ENCODE results near the gene LHX3. TPM values are rescaled to one million over a fixed set of nuclear protein-coding genes. Genes with fewer than 3 reads are reported as not detected.

Gene LHX3
- total RNA-seq, 2 experiments from 2014 or later = 0.11 to 0.16 TPM

- ChIA-PET POLR2A (no interaction called here), CTCF (no interaction called here)
- no peak overlapping the region for H3K4me3 Mint-ChIP-seq
- H3K27ac Mint-ChIP-seq = no peak overlapping the region
- peaks cover 0 to 28% of the 10 kb centered on the region in 2 experiments for H3K9me3 ChIP-seq (ENCODE audit: control insufficient read depth in 1 of 2, insufficient read depth in 1 of 2, low read length in 2 of 2)
- H3K27me3 ChIP-seq (ENCODE audit: control insufficient read depth in 1 of 2, insufficient read depth in 2 of 2, low read length in 2 of 2) = peaks cover 60 to 80% of the 10 kb centered on the region in 2 experiments
- no peaks in the 10 kb centered on the region for H3K36me3 ChIP-seq (ENCODE audit: insufficient read depth, low read length)
- no peak overlapping the region for H3K4me3 ChIP-seq (ENCODE audit: low read length)
- no peak overlapping the region for H3K27ac ChIP-seq (ENCODE audit: low read depth in 1 of 2, low read length in 2 of 2)
- H3K9me3 Mint-ChIP-seq = no peaks in the 10 kb centered on the region
- ATAC-seq (ENCODE audit: poor library complexity) (no peak), DNase-seq (no peak)
- H3K4me1 Mint-ChIP-seq (ENCODE audit: low read depth) = no peaks in the 10 kb centered on the region
- intact Hi-C loops (cut with DNase I, micrococcal nuclease) = no loop called here
- no peak for TF ChIP-seq CTCF (IDR thresholded peaks at IDR 0.05)
- H3K27me3 Mint-ChIP-seq = peaks cover 66% of the 10 kb centered on the region
- H3K4me1 ChIP-seq (ENCODE audit: insufficient read depth, low read length) = no peaks in the 10 kb centered on the region
- no peaks in the 10 kb centered on the region for H3K36me3 Mint-ChIP-seq (ENCODE audit: low read depth)
Measured at GRCh38 chr9:136193891-136194279, 11.0 kb downstream of the LHX3 start.

GRCh38 chr9:136193127-136193890 is 11.6 kb downstream of the LHX3 start:
- no peak overlapping the region for H3K27ac Mint-ChIP-seq
- H3K27me3 Mint-ChIP-seq = peaks cover 63% of the 10 kb centered on the region
- no peaks in the 10 kb centered on the region for H3K36me3 Mint-ChIP-seq (ENCODE audit: low read depth)
- H3K9me3 Mint-ChIP-seq = no peaks in the 10 kb centered on the region
- no peak for TF ChIP-seq CTCF (IDR thresholded peaks at IDR 0.05)
- ChIA-PET POLR2A (no interaction called here), CTCF (no interaction called here)
- H3K27ac ChIP-seq (ENCODE audit: low read depth in 1 of 2, low read length in 2 of 2) = no peak overlapping the region
- no peaks in the 10 kb centered on the region for H3K36me3 ChIP-seq (ENCODE audit: insufficient read depth, low read length)
- no peak overlapping the region for H3K4me3 Mint-ChIP-seq
- H3K4me1 Mint-ChIP-seq (ENCODE audit: low read depth) = no peaks in the 10 kb centered on the region
- H3K4me1 ChIP-seq (ENCODE audit: insufficient read depth, low read length) = no peaks in the 10 kb centered on the region
- ATAC-seq (ENCODE audit: poor library complexity) = no peak
- no peak for DNase-seq
- no peak overlapping the region for H3K4me3 ChIP-seq (ENCODE audit: low read length)
- peaks cover 0 to 28% of the 10 kb centered on the region in 2 experiments for H3K9me3 ChIP-seq (ENCODE audit: control insufficient read depth in 1 of 2, insufficient read depth in 1 of 2, low read length in 2 of 2)
- intact Hi-C loops (cut with DNase I, micrococcal nuclease) = no loop called here
- peaks cover 57 to 75% of the 10 kb centered on the region in 2 experiments for H3K27me3 ChIP-seq (ENCODE audit: control insufficient read depth in 1 of 2, insufficient read depth in 2 of 2, low read length in 2 of 2)

- CTCF ChIA-PET = no interaction called here
Measured at GRCh38 chr9:136192289-136193126, 12.4 kb downstream of the LHX3 start.

More at GRCh38 chr9:136192289-136193126, 12.4 kb downstream of the LHX3 start:
- Mint-ChIP-seq H3K27me3 (peaks cover 61% of the 10 kb centered on the region), H3K27ac (no peak overlapping the region), H3K4me3 (no peak overlapping the region), H3K36me3 (ENCODE audit: low read depth) (no peaks in the 10 kb centered on the region), H3K4me1 (ENCODE audit: low read depth) (no peaks in the 10 kb centered on the region), H3K9me3 (no peaks in the 10 kb centered on the region)
- Histone ChIP-seq H3K9me3 (ENCODE audit: control insufficient read depth in 1 of 2, insufficient read depth in 1 of 2, low read length in 2 of 2) (peaks cover 0 to 27% of the 10 kb centered on the region in 2 experiments), H3K27ac (ENCODE audit: low read depth in 1 of 2, low read length in 2 of 2) (no peak overlapping the region), H3K4me1 (ENCODE audit: insufficient read depth, low read length) (no peaks in the 10 kb centered on the region), H3K27me3 (ENCODE audit: control insufficient read depth in 1 of 2, insufficient read depth in 2 of 2, low read length in 2 of 2) (peaks cover 57 to 67% of the 10 kb centered on the region in 2 experiments), H3K36me3 (ENCODE audit: insufficient read depth, low read length) (no peaks in the 10 kb centered on the region), H3K4me3 (ENCODE audit: low read length) (no peak overlapping the region)
- no peak for TF ChIP-seq CTCF (IDR thresholded peaks at IDR 0.05)
- DNase-seq (no peak), ATAC-seq (ENCODE audit: poor library complexity) (no peak)
- POLR2A ChIA-PET = no interaction called here
- intact Hi-C loops (cut with DNase I, micrococcal nuclease) = no loop called here
